Liver (tissue), 2 donors: Measurements from ENCODE around the gene GPBP1.

Experiments used
- FOXA1 ChIP-seq: IDR thresholded peaks from 2 replicates; pipeline ENCODE4 v1.6.1; 2016; ENCODE audit warnings: antibody characterized with exemption
- TF ChIP-seq, protein P1 (sequence below): IDR thresholded peaks from 2 replicates; pipeline ENCODE4 v1.6.1; 2016; ENCODE audit warnings: antibody characterized with exemption
- TF ChIP-seq, protein P2 (sequence below): fragments of 150-350 bp; IDR thresholded peaks from 2 replicates; pipeline ENCODE4 v1.5.1; 2017; ENCODE audit warnings: improper control_type of control experiment, low read depth, low read length; ENCODE audit not compliant: missing input control
- donor health status: healthy.

DNA sequence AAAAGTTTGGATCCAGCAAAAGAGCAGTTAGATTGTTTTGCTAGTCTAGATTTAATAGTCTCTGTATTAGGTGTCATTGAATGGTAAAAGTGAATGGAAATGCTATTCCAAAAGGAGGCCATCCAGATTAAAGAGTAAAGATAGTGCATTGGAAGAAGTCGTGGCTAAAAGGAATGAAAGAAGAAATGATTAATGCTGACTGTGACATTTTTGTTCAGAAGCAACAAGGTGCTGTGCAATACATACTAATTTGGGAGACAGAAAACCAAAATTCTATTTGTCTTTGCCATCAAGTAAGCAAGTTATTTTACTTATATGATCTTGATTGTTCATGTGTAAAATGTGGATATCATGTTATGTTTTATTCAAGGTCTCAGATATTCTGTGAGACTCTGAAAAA lies 85.1 kb downstream of the GPBP1 start:
- TF ChIP-seq, protein P1, sequence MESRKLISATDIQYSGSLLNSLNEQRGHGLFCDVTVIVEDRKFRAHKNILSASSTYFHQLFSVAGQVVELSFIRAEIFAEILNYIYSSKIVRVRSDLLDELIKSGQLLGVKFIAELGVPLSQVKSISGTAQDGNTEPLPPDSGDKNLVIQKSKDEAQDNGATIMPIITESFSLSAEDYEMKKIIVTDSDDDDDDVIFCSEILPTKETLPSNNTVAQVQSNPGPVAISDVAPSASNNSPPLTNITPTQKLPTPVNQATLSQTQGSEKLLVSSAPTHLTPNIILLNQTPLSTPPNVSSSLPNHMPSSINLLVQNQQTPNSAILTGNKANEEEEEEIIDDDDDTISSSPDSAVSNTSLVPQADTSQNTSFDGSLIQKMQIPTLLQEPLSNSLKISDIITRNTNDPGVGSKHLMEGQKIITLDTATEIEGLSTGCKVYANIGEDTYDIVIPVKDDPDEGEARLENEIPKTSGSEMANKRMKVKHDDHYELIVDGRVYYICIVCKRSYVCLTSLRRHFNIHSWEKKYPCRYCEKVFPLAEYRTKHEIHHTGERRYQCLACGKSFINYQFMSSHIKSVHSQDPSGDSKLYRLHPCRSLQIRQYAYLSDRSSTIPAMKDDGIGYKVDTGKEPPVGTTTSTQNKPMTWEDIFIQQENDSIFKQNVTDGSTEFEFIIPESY: no peak
- TF ChIP-seq, protein P2, sequence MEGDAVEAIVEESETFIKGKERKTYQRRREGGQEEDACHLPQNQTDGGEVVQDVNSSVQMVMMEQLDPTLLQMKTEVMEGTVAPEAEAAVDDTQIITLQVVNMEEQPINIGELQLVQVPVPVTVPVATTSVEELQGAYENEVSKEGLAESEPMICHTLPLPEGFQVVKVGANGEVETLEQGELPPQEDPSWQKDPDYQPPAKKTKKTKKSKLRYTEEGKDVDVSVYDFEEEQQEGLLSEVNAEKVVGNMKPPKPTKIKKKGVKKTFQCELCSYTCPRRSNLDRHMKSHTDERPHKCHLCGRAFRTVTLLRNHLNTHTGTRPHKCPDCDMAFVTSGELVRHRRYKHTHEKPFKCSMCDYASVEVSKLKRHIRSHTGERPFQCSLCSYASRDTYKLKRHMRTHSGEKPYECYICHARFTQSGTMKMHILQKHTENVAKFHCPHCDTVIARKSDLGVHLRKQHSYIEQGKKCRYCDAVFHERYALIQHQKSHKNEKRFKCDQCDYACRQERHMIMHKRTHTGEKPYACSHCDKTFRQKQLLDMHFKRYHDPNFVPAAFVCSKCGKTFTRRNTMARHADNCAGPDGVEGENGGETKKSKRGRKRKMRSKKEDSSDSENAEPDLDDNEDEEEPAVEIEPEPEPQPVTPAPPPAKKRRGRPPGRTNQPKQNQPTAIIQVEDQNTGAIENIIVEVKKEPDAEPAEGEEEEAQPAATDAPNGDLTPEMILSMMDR: no peak
- TF ChIP-seq FOXA1: no peak
